Ishikawa (cell line): ENCODE data around the gene SMARCC1.

Experiments used
- CEBPB ChIP-seq: IDR thresholded peaks from 2 replicates; pipeline ENCODE4 v1.6.1; 2012
- CREB1 ChIP-seq: IDR thresholded peaks from 2 replicates; pipeline ENCODE4 v1.6.1; 2012; ENCODE audit warnings: low read depth
- EGR1 ChIP-seq: IDR thresholded peaks from 2 replicates; pipeline ENCODE4 v1.6.1; 2012
- EP300 ChIP-seq: IDR thresholded peaks from 2 replicates; pipeline ENCODE4 v1.6.1; 2012; ENCODE audit warnings: borderline replicate concordance
- FOXM1 ChIP-seq: IDR thresholded peaks from 2 replicates; pipeline ENCODE4 v1.6.1; 2012; ENCODE audit warnings: low read depth, borderline replicate concordance
- NFIC ChIP-seq: IDR thresholded peaks from 2 replicates; pipeline ENCODE4 v1.6.1; 2012
- RAD21 ChIP-seq: IDR thresholded peaks from 2 replicates; pipeline ENCODE4 v1.6.1; 2012; ENCODE audit warnings: low read depth
- TAF1 ChIP-seq: IDR thresholded peaks from 2 replicates; pipeline ENCODE4 v1.6.1; 2012; ENCODE audit warnings: low read depth, mild to moderate bottlenecking
- TCF12 ChIP-seq: IDR thresholded peaks from 2 replicates; pipeline ENCODE4 v1.6.1; 2012; ENCODE audit warnings: low read depth
- TEAD4 ChIP-seq: IDR thresholded peaks from 2 replicates; pipeline ENCODE4 v1.6.1; 2012
- YY1 ChIP-seq: IDR thresholded peaks from 2 replicates; pipeline ENCODE4 v1.6.1; 2012; ENCODE audit warnings: low read depth
- ZBTB7A ChIP-seq: IDR thresholded peaks from 2 replicates; pipeline ENCODE4 v1.6.1; 2012; ENCODE audit warnings: low read depth
- TF ChIP-seq, protein P1 (sequence below): IDR thresholded peaks from 2 replicates; pipeline ENCODE4 v1.6.1; 2012
- TF ChIP-seq, protein P2 (sequence below): IDR thresholded peaks from 2 replicates; pipeline ENCODE4 v1.6.1; 2012
- TF ChIP-seq, protein P3 (sequence below): IDR thresholded peaks from 2 replicates; pipeline ENCODE4 v1.6.1; 2012; ENCODE audit warnings: low read depth, mild to moderate bottlenecking

The SMARCC1 gene

DNA sequence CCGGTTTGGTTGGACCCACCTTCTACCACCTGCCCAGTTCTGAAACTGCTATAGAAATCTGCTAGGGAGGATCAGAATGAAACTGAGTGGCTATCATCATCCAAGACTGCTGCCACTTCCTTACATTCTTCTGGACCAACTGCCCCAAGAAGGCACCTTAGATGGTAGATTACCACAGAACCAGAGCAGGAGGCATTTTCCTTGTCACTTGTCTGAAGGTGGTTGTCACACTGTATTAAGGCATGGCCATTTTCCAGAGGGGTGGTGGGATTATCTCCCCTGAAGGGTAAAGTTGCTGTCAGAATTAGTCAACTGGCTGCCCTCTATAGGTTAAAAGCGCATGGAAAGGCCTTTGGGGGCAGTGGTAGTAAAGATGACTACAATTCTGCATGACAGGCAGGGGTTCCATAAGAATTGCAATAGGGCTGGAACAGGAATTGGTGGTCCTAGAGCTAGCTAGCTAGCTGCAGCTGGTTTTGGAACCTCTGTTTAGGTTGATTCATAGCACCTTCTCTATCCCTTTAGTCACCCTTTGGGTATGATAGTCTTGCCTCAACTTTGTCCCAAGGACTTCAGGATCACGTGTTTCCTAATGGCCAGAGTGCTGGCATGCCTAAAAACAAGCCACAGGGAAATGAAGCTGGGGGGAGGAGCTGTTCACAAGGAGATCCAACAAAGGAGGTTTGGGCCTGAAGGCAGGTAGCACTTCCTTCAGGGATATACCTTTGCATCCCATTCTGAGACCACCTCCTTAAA, 198.2 kb downstream of the SMARCC1 start:
- no peak for TF ChIP-seq YY1
- TF ChIP-seq, protein P1, sequence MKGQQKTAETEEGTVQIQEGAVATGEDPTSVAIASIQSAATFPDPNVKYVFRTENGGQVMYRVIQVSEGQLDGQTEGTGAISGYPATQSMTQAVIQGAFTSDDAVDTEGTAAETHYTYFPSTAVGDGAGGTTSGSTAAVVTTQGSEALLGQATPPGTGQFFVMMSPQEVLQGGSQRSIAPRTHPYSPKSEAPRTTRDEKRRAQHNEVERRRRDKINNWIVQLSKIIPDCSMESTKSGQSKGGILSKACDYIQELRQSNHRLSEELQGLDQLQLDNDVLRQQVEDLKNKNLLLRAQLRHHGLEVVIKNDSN, result no peak
- TF ChIP-seq, protein P2, sequence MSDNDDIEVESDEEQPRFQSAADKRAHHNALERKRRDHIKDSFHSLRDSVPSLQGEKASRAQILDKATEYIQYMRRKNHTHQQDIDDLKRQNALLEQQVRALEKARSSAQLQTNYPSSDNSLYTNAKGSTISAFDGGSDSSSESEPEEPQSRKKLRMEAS, result no peak
- no peak for TF ChIP-seq NFIC
- no peak for TF ChIP-seq CEBPB
- no peak for TF ChIP-seq EP300
- TF ChIP-seq EGR1, result no peak
- no peak for TF ChIP-seq CREB1
- TF ChIP-seq TCF12, result no peak
- no peak for TF ChIP-seq RAD21
- no peak for TF ChIP-seq TAF1
- no peak for TF ChIP-seq ZBTB7A
- no peak for TF ChIP-seq TEAD4
- TF ChIP-seq FOXM1, result no peak

DNA sequence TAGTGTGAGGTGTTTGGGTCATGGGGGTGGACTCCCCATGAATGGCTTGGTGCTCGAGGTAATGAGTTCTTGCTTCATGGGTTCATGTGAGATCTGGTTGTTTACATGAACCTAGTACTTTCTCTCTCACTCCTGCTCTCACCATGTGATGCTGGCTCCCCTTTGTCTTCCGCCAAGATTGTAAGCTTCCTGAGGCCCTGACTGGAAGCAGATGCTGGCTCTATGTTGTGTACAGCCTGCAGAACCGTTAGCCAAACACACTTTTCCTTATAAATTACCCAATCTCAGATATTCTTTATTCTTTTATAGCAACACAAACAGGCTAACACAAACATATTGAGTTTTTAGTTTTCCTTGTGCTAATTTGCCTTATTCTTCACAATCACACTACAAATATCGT, 199.9 kb downstream of the SMARCC1 start:
- TF ChIP-seq EGR1 (no peak), NFIC (no peak), CEBPB (no peak), YY1 (no peak), CREB1 (no peak)
- TF ChIP-seq, protein P1, result no peak

DNA sequence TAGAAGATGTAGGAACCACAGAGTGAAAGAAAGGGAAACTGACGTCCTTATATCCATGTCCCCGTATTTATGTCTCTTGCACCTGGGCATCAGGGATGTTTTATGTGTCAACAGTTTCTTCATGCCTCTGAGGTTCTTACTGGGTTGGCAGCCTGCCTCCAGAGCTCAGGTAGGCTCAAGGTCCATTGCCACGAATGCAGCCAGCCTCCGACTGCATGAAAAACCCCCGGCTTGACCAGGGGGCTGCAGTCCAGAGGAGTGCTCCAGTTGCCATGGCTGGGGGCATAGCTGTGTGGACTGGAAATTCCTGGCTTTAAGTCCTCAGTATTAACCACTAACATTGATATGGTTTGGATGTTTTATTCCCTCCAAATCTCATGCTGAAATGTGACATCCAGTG, 200.3 kb downstream of the SMARCC1 start:
- TF ChIP-seq EGR1 (no peak), RAD21 (no peak), CREB1 (no peak), EP300 (no peak), TCF12 (no peak), TAF1 (no peak), ZBTB7A (no peak), TEAD4 (no peak)
- TF ChIP-seq, protein P3, sequence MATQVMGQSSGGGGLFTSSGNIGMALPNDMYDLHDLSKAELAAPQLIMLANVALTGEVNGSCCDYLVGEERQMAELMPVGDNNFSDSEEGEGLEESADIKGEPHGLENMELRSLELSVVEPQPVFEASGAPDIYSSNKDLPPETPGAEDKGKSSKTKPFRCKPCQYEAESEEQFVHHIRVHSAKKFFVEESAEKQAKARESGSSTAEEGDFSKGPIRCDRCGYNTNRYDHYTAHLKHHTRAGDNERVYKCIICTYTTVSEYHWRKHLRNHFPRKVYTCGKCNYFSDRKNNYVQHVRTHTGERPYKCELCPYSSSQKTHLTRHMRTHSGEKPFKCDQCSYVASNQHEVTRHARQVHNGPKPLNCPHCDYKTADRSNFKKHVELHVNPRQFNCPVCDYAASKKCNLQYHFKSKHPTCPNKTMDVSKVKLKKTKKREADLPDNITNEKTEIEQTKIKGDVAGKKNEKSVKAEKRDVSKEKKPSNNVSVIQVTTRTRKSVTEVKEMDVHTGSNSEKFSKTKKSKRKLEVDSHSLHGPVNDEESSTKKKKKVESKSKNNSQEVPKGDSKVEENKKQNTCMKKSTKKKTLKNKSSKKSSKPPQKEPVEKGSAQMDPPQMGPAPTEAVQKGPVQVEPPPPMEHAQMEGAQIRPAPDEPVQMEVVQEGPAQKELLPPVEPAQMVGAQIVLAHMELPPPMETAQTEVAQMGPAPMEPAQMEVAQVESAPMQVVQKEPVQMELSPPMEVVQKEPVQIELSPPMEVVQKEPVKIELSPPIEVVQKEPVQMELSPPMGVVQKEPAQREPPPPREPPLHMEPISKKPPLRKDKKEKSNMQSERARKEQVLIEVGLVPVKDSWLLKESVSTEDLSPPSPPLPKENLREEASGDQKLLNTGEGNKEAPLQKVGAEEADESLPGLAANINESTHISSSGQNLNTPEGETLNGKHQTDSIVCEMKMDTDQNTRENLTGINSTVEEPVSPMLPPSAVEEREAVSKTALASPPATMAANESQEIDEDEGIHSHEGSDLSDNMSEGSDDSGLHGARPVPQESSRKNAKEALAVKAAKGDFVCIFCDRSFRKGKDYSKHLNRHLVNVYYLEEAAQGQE, result no peak
- TF ChIP-seq, protein P2, result no peak
- TF ChIP-seq, protein P1, result no peak

DNA sequence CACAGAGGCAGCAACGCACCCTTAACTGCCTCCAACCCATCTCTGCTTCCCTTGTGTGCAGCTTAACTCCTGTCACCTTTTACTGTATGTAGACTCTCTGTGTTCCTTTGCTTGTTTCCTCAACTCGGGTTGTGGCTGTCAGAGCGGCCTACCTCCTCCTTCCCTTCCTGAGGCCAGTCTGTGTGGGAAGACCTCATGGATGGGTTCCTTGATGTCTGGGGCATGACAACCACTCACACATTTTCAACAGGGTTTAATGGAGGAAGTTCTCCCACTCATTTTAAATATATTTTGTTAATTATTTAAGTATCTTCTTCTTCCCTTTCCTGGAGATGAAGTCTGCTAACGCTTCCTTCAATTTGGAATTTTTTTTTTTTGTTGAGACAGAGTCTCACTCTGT, 201.2 kb downstream of the SMARCC1 start:
- TF ChIP-seq NFIC (no peak), RAD21 (no peak), CREB1 (no peak), CEBPB (no peak)
- TF ChIP-seq, protein P1, result no peak

DNA sequence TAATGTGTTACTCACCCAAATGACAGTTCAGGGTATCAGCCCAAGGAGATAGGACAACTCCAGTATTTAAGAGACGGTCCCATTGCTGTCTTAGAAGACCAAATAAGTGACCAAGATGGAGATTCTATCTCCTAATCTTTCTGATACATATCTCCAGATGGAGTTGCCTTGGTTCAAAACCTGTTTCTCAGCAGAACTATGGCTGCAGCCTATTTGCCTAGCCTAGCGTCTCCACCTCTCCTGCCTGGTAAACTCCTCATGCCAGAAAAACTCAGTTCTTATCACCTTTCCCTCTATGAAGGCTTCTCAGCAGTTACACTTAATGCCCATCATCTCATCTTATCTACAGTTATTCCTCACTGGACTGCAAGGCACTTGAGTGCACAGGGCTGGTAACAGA, 201.8 kb downstream of the SMARCC1 start:
- TF ChIP-seq EGR1 (no peak), CEBPB (no peak), CREB1 (no peak), EP300 (no peak), FOXM1 (no peak), ZBTB7A (no peak), TCF12 (no peak)
- TF ChIP-seq, protein P3, result no peak
